ENCODE measurements around the gene PPP2R2D. TPM values are rescaled to one million over a fixed set of nuclear protein-coding genes. Genes with fewer than 3 reads are reported as not detected.

The PPP2R2D gene
- 10 to 100 TPM; 39.2 to 79.0 (median 52.9) TPM for total RNA-seq

DNA sequence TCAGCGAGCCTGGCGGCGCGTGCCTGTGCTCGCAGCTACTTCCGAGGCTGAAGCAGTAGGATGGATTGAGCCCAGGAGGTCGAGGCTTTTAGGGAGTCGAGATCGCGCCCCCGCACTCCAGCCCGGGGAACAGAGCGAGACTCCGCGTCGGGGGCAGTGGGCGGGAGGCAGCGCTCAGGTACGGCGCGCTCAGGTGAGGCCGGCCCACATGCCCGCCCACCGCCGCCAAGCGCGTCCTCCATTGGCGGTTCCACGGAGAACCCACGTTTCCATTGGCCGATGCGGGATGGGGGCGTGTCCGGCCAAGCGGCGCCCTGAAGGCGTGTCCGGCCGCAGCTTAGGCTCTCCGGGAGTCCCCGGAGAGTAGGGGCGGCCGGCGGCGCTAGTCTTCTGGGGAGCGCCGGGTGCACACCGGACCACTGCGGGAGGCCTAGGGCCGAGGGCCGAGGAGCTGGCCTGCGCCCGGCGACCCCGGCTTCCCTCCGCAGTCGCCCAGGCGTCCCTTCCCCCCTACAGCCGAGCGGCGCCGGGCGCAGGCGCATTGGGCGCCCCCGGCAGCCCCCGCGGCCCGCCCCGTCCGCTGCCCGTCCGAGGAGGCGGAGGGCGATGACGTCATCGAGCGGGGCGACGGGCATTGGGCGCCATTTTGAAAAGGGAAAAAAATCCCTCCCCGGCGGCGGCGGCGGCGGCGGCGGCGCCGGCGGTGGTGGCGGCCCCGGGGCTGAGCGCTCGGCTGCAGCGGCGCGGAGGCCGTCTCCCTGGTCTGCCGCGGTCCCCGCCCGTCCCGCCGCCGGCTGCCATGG is at the start of gene PPP2R2D:
TSS of gene PPP2R2D (plus strand) at position 659 of the 803 bp plus-strand sequence. CDS start at position 800, 141 bp downstream.
- TF ChIP-seq EP300 (IDR thresholded peaks at IDR 0.05; ENCODE audit: low read depth) = no peak
- TF ChIP-seq, protein P1, sequence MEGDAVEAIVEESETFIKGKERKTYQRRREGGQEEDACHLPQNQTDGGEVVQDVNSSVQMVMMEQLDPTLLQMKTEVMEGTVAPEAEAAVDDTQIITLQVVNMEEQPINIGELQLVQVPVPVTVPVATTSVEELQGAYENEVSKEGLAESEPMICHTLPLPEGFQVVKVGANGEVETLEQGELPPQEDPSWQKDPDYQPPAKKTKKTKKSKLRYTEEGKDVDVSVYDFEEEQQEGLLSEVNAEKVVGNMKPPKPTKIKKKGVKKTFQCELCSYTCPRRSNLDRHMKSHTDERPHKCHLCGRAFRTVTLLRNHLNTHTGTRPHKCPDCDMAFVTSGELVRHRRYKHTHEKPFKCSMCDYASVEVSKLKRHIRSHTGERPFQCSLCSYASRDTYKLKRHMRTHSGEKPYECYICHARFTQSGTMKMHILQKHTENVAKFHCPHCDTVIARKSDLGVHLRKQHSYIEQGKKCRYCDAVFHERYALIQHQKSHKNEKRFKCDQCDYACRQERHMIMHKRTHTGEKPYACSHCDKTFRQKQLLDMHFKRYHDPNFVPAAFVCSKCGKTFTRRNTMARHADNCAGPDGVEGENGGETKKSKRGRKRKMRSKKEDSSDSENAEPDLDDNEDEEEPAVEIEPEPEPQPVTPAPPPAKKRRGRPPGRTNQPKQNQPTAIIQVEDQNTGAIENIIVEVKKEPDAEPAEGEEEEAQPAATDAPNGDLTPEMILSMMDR (IDR thresholded peaks at IDR 0.05) = peak in 1 of 5 experiments; percentile 17
- peak; percentile 79 for TF ChIP-seq POLR2A (IDR thresholded peaks at IDR 0.05)
- TF ChIP-seq POLR2AphosphoS5 (IDR thresholded peaks at IDR 0.05) = peak; percentile 20 to 68 (median 67)

DNA sequence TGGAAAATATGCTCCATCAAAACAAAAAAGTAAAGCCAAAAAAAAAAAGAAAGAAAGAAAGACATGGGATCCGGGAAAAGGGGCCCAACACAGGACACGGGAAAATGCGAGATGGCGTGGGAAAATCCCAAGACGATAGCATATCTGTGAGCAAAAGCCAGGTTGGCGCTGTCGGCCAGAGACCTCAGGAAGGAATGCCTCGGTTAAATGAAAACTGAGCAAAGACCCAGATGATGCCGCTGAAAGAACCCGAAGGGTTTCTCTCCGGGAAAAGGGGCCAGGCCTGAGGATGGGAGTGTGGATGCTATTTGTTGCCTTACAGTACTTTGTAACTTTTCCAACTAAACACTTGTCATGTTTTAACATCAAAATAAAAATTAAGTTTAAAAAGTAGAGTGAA is 49.5 kb upstream of the PPP2R2D start:
- no peaks in the 10 kb centered on the region for H3K36me3 ChIP-seq
- H3K27me3 ChIP-seq = peaks cover 5% of the 10 kb centered on the region
- no peaks in the 10 kb centered on the region for H3K4me1 ChIP-seq
- H3K9me3 ChIP-seq = no peaks in the 10 kb centered on the region
- WGBS, 2 donors (ENCODE audit: low coverage in 1 of 2) = 90 to 91% methylated on average over 10 to 11 of the region's 11 CpGs
- TF ChIP-seq, protein P1 (IDR thresholded peaks at IDR 0.05) = no peak
- no peak for TF ChIP-seq POLR2A (IDR thresholded peaks at IDR 0.05)
- no peak for TF ChIP-seq EP300 (IDR thresholded peaks at IDR 0.05; ENCODE audit: low read depth)
- TF ChIP-seq POLR2AphosphoS5 (IDR thresholded peaks at IDR 0.05) = no peak
- H3K27ac ChIP-seq = no peak overlapping the region
- no peak overlapping the region for H3K4me3 ChIP-seq
- intact Hi-C loops (cut with DNase I; ENCODE audit: low total_unique reads) = no loop called here
- in situ Hi-C loops (cut with MboI; ENCODE audit: low pct_ligation_motif_present in 1 of 4, low pct_unique_long_range_greater_than_20kb in 1 of 4, low sequenced_read_pairs in 3 of 4) = no loop called here
- DNase-seq = no peak

More for the DNA sequence above, at the start of gene PPP2R2D:
- H3K4me3 ChIP-seq = peak within 1 kb of the TSS; percentile 86 to 99 (median 94)
- H3K36me3 ChIP-seq = no peaks in the 10 kb centered on the region
- peaks cover 16 to 46% (median 33%) of the 10 kb centered on the region in 4 donors for H3K4me1 ChIP-seq
- H3K27ac ChIP-seq = peak within 1 kb of the TSS; percentile 91 to 100 (median 98)
- H3K9me3 ChIP-seq = no peaks in the 10 kb centered on the region
- peak; percentile 96 for DNase-seq
- in situ Hi-C loops (cut with MboI; ENCODE audit: low pct_ligation_motif_present in 1 of 4, low pct_unique_long_range_greater_than_20kb in 1 of 4, low sequenced_read_pairs in 3 of 4) (no loop called here), intact Hi-C loops (cut with DNase I; ENCODE audit: low total_unique reads) (no loop called here)
- peaks cover 30% of the 10 kb centered on the region for H3K27me3 ChIP-seq
- WGBS, 2 donors (ENCODE audit: low coverage in 1 of 2) = 1% methylated on average over 78 of the region's 107 CpGs; no CpG with 5 or more reads in 1 of the 2 donors

DNA sequence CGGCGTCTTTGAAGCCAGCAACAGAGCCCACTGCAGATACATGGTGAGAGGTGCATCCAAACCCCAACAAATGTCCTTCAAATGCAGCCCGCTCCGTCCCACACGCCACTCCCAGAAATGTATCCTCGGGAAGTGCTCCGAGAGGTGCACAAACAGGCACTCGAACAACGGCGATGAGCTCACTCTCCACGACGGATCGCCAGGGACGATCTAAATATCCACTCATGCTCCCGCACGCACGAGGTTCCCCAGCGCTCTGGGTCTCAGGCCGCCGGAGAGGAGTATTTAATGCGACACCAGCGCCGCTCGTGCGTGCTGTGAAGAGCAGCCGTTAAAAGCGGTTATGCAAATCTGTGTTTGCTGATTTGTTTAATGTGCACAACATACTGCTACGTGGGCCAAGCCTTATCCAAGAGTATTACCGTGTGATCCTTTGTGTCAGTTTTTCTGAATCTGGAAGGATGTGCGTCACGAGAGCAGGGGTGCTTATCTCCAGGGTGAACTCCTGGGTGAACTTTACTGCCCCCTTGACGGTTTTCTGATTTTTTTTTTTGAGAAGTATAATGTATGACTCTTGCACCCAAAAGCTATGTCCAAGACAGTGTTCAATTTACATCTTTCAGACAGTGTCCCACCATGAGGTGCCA is 48.5 kb upstream of the PPP2R2D start:
- 78 to 94% methylated on average over 8 to 32 of the region's 32 CpGs for WGBS, 2 donors (ENCODE audit: low coverage in 1 of 2)
- Histone ChIP-seq H3K4me1 (no peaks in the 10 kb centered on the region), H3K4me3 (no peak overlapping the region), H3K27ac (no peak overlapping the region), H3K36me3 (no peaks in the 10 kb centered on the region), H3K9me3 (no peaks in the 10 kb centered on the region), H3K27me3 (peaks cover 6% of the 10 kb centered on the region)
- no peak for DNase-seq
- intact Hi-C loops (cut with DNase I; ENCODE audit: low total_unique reads) = no loop called here
- in situ Hi-C loops (cut with MboI; ENCODE audit: low pct_ligation_motif_present in 1 of 4, low pct_unique_long_range_greater_than_20kb in 1 of 4, low sequenced_read_pairs in 3 of 4) = no loop called here
- TF ChIP-seq POLR2A (IDR thresholded peaks at IDR 0.05) (no peak), POLR2AphosphoS5 (IDR thresholded peaks at IDR 0.05) (no peak), EP300 (IDR thresholded peaks at IDR 0.05; ENCODE audit: low read depth) (no peak)
- TF ChIP-seq, protein P1 (IDR thresholded peaks at IDR 0.05) = no peak

DNA sequence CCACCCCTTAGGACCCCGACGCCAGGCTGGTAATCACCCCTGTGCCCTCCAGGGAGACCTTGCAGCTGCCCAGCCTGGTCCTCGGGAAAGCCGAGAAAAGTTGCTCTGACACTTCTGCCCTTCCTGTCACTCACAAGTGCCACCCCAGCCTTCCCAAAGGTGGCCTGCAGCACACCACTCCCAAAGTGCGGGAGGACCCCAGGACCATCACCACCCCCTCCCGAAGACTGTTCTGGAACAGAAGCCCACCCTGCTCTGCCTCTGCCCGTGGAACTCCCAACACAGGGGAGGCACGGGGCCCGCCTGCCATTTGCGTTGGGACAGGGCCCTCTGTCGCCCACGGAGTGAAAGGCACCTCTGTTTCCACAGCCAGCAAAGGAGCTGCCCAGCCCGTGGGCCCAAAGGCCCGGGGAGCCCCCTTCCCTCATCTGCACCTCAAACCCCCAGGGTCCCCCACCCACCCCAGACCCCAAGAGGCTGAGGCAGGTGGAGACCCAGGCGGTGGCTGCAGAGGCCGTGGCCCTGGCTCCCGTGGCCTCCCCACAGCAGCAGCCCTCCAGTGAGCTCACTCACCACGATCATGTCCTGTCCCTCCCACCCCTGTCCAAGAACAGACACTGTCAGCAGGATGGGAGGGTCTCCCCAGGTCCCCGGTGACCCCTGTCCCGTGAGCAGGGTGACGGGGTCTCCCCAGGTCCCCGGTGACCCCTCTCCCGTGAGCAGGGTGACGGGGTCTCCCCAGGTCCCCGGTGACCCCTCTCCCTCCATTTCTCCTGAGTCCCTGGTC is 47.8 kb upstream of the PPP2R2D start:
- H3K9me3 ChIP-seq = no peaks in the 10 kb centered on the region
- WGBS, 2 donors (ENCODE audit: low coverage in 1 of 2) = 84 to 100% methylated on average over 4 to 22 of the region's 25 CpGs
- H3K27ac ChIP-seq = no peak overlapping the region
- peaks cover 6% of the 10 kb centered on the region for H3K27me3 ChIP-seq
- H3K4me3 ChIP-seq = no peak overlapping the region
- DNase-seq = no peak
- intact Hi-C loops (cut with DNase I; ENCODE audit: low total_unique reads) = no loop called here
- no peaks in the 10 kb centered on the region for H3K4me1 ChIP-seq
- in situ Hi-C loops (cut with MboI; ENCODE audit: low pct_ligation_motif_present in 1 of 4, low pct_unique_long_range_greater_than_20kb in 1 of 4, low sequenced_read_pairs in 3 of 4) = no loop called here
- H3K36me3 ChIP-seq = no peaks in the 10 kb centered on the region
- TF ChIP-seq, protein P1 (IDR thresholded peaks at IDR 0.05) = no peak
- TF ChIP-seq POLR2A (IDR thresholded peaks at IDR 0.05) = no peak
- TF ChIP-seq POLR2AphosphoS5 (IDR thresholded peaks at IDR 0.05) = no peak
- no peak for TF ChIP-seq EP300 (IDR thresholded peaks at IDR 0.05; ENCODE audit: low read depth)

All from transverse colon (tissue), 4 donors.